ENCODE measurements around the gene TOGARAM2.

DNA sequence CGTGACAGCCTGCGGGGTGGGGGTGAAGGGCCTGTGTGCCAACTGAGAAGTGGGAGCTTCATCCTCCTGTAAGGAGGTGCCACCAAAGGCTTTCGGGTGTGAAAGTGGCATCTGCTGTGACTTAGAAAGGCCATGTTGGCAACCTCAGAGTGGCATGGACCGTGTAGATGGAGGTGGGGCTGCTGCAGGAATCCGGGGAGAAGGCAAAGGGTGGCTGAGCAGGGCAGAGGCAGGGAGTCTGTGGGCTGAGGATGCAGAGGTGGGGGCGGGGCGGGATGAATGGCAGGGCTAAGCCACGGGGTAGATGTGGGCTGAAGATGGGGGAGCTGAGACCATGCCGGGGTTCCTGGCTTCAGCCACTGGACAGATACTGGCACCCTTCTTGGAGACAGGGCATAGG, 28.2 kb downstream of the TOGARAM2 start:
- TF ChIP-seq EP300 (IDR thresholded peaks at IDR 0.05) (no peak), POLR2A (IDR thresholded peaks at IDR 0.05) (no peak)
- TF ChIP-seq, protein P1, sequence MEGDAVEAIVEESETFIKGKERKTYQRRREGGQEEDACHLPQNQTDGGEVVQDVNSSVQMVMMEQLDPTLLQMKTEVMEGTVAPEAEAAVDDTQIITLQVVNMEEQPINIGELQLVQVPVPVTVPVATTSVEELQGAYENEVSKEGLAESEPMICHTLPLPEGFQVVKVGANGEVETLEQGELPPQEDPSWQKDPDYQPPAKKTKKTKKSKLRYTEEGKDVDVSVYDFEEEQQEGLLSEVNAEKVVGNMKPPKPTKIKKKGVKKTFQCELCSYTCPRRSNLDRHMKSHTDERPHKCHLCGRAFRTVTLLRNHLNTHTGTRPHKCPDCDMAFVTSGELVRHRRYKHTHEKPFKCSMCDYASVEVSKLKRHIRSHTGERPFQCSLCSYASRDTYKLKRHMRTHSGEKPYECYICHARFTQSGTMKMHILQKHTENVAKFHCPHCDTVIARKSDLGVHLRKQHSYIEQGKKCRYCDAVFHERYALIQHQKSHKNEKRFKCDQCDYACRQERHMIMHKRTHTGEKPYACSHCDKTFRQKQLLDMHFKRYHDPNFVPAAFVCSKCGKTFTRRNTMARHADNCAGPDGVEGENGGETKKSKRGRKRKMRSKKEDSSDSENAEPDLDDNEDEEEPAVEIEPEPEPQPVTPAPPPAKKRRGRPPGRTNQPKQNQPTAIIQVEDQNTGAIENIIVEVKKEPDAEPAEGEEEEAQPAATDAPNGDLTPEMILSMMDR (IDR thresholded peaks at IDR 0.05): no peak
